Measurements from ENCODE around the gene GPSM3.

GRCh38 chr6:32181148-32181702 is 11.2 kb downstream of the GPSM3 start:
- TF ChIP-seq RAD21 (IDR thresholded peaks at IDR 0.05; ENCODE audit: low read depth) (no peak), EP300 (IDR thresholded peaks at IDR 0.05; ENCODE audit: borderline replicate concordance) (no peak), YY1 (IDR thresholded peaks at IDR 0.05; ENCODE audit: low read depth) (no peak), TEAD4 (IDR thresholded peaks at IDR 0.05) (no peak), TAF1 (IDR thresholded peaks at IDR 0.05; ENCODE audit: low read depth) (no peak), EGR1 (IDR thresholded peaks at IDR 0.05) (no peak)
- TF ChIP-seq, protein P1, sequence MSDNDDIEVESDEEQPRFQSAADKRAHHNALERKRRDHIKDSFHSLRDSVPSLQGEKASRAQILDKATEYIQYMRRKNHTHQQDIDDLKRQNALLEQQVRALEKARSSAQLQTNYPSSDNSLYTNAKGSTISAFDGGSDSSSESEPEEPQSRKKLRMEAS (IDR thresholded peaks at IDR 0.05): no peak
- TF ChIP-seq, protein P2, sequence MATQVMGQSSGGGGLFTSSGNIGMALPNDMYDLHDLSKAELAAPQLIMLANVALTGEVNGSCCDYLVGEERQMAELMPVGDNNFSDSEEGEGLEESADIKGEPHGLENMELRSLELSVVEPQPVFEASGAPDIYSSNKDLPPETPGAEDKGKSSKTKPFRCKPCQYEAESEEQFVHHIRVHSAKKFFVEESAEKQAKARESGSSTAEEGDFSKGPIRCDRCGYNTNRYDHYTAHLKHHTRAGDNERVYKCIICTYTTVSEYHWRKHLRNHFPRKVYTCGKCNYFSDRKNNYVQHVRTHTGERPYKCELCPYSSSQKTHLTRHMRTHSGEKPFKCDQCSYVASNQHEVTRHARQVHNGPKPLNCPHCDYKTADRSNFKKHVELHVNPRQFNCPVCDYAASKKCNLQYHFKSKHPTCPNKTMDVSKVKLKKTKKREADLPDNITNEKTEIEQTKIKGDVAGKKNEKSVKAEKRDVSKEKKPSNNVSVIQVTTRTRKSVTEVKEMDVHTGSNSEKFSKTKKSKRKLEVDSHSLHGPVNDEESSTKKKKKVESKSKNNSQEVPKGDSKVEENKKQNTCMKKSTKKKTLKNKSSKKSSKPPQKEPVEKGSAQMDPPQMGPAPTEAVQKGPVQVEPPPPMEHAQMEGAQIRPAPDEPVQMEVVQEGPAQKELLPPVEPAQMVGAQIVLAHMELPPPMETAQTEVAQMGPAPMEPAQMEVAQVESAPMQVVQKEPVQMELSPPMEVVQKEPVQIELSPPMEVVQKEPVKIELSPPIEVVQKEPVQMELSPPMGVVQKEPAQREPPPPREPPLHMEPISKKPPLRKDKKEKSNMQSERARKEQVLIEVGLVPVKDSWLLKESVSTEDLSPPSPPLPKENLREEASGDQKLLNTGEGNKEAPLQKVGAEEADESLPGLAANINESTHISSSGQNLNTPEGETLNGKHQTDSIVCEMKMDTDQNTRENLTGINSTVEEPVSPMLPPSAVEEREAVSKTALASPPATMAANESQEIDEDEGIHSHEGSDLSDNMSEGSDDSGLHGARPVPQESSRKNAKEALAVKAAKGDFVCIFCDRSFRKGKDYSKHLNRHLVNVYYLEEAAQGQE (IDR thresholded peaks at IDR 0.05; ENCODE audit: low read depth): no peak

Measured in Ishikawa (cell line).